ENCODE results near the gene SPEM2.

GRCh38 chr17:7403043-7403726 lies 22.2 kb upstream of the SPEM2 start:
- TF ChIP-seq EZH2 (IDR thresholded peaks at IDR 0.05) (no peak), POLR2AphosphoS5 (IDR thresholded peaks at IDR 0.05; ENCODE audit: borderline replicate concordance, low read depth, low read length) (no peak), FOXP2 (optimal IDR thresholded peaks at IDR 0.05; ENCODE audit: control extremely low read depth, extremely low read length, insufficient read depth) (no peak)

All from SK-N-MC (cell line).